Keratinocyte (primary cell): ENCODE measurements around the gene COQ7. TPM values are rescaled to one million over a fixed set of nuclear protein-coding genes. Genes with fewer than 3 reads are reported as not detected.

ENCODE experiments used
- DNase-seq: peaks from one replicate; pipeline ENCODE4 v3.0.0-alpha.2; 2011; ENCODE audit warnings: low read depth, missing footprints, low spot score
- FAIRE-seq: peaks from 2 replicates; lab custom pipeline; 2011; peaks lifted over from hg19 to GRCh38; lab: Jason Lieb, UNC
- H2AFZ ChIP-seq: 2 replicates; pipeline ENCODE4 v1.6.0; 2012; ENCODE audit warnings: low read length, control low read depth, inconsistent platforms; ENCODE audit not compliant: control insufficient read depth
- H3K27ac ChIP-seq: 2 replicates; pipeline ENCODE4 v1.5.1; 2011; ENCODE audit warnings: low read length; ENCODE audit not compliant: control insufficient read depth, insufficient read depth
- H3K27me3 ChIP-seq: 3 replicates; pipeline ENCODE4 v1.6.0; 2011; ENCODE audit warnings: low read length; ENCODE audit not compliant: control insufficient read depth, insufficient read depth; ENCODE audit errors: extremely low read depth
- H3K36me3 ChIP-seq, 2 experiments: 2 replicates in 1 of 2; 3 replicates in 1 of 2; pipeline ENCODE4 v1.5.1; 2011; ENCODE audit warnings: low read length in 2 of 2, mild to moderate bottlenecking in 1 of 2; ENCODE audit not compliant: control insufficient read depth in 2 of 2, insufficient read depth in 2 of 2; ENCODE audit errors: extremely low read depth in 1 of 2
- H3K4me1 ChIP-seq: 3 replicates; pipeline ENCODE4 v1.5.1; 2011; ENCODE audit warnings: low read length; ENCODE audit not compliant: control insufficient read depth, insufficient read depth; ENCODE audit errors: extremely low read depth
- H3K4me2 ChIP-seq: 3 replicates; pipeline ENCODE4 v1.6.0; 2011; ENCODE audit warnings: low read depth, low read length; ENCODE audit not compliant: control insufficient read depth, insufficient read depth; ENCODE audit errors: extremely low read depth
- H3K4me3 ChIP-seq, 3 experiments: fragments of 200-600 bp in 1 of 3; sonication (generic) in 1 of 3; 2 replicates in 2 of 3; 3 replicates in 1 of 3; pipeline ENCODE4 v1.5.1; 2011 to 2016; ENCODE audit warnings: low read length in 3 of 3, mild to moderate bottlenecking in 3 of 3, control low read depth in 2 of 3, inconsistent platforms in 1 of 3, low read depth in 1 of 3, mixed read lengths in 1 of 3, mixed run types in 1 of 3, moderate library complexity in 1 of 3; ENCODE audit not compliant: control insufficient read depth in 2 of 3, insufficient read depth in 2 of 3; ENCODE audit errors: extremely low read depth in 1 of 3
- H3K79me2 ChIP-seq: 2 replicates; pipeline ENCODE4 v1.6.0; 2012; ENCODE audit warnings: low read length; ENCODE audit not compliant: control insufficient read depth, insufficient read depth
- H3K9ac ChIP-seq: 3 replicates; pipeline ENCODE4 v1.6.0; 2011; ENCODE audit warnings: low read length; ENCODE audit not compliant: control insufficient read depth, insufficient read depth; ENCODE audit errors: extremely low read depth
- H3K9me1 ChIP-seq: 3 replicates; pipeline ENCODE4 v1.6.0; 2011; ENCODE audit warnings: low read length; ENCODE audit not compliant: control insufficient read depth, insufficient read depth; ENCODE audit errors: extremely low read depth
- H3K9me3 ChIP-seq: 2 replicates; pipeline ENCODE4 v1.5.1; 2012; ENCODE audit warnings: low read depth, low read length; ENCODE audit not compliant: control insufficient read depth
- H4K20me1 ChIP-seq: 3 replicates; pipeline ENCODE4 v1.6.0; 2011; ENCODE audit warnings: low read length; ENCODE audit not compliant: control insufficient read depth, insufficient read depth; ENCODE audit errors: extremely low read depth
- EZH2 ChIP-seq: IDR thresholded peaks from one replicate; pipeline ENCODE4 v1.6.1; 2012; ENCODE audit warnings: inconsistent platforms, mild to moderate bottlenecking, low read length, moderate library complexity
- dilution Hi-C: fragments of 300-500 bp; cut with MboI; formaldehyde crosslinking; loops from one replicate; pipeline ENCODE4 v1.7.0; 2020; ENCODE audit warnings: low sequenced_read_pairs; ENCODE audit not compliant: extremely low pct_ligation_motif_present
- polyA plus RNA-seq, 5 experiments: library from polyadenylated mRNA; depleted of rRNA in 3 of 5; stranded (reverse) in 3 of 5; stranded (forward) in 1 of 5; unstranded in 1 of 5; fragments of >200 nt; gene quantifications; 1 replicate in 1 of 5; 2 replicates in 3 of 5; 3 replicates in 1 of 5; pipeline versions ENCODE4 v1.2.1 to v1.2.3, GENCODE V29; 2011 to 2012; ENCODE audit warnings: missing spikeins in 2 of 5, low read depth in 1 of 5, low replicate concordance in 1 of 5
- TF ChIP-seq, protein P1 (sequence below), 3 experiments: IDR thresholded peaks in 1 of 3; conservative IDR thresholded peaks in 1 of 3; optimal IDR thresholded peaks in 1 of 3; 2 replicates in 2 of 3; 3 replicates in 1 of 3; pipeline versions ENCODE3 to v1.5.1; 2011; ENCODE audit warnings: low read length in 3 of 3, mild to moderate bottlenecking in 3 of 3, moderate library complexity in 2 of 3, control low read depth in 1 of 3, inconsistent platforms in 1 of 3; ENCODE audit not compliant: insufficient read depth in 2 of 3; ENCODE audit errors: extremely low read depth in 1 of 3

COQ7 gene
- polyA plus RNA-seq, 1 donor (not counting 4 experiments of a cell fraction or from before 2014, with no cell fraction given) = 11.0 TPM

DNA sequence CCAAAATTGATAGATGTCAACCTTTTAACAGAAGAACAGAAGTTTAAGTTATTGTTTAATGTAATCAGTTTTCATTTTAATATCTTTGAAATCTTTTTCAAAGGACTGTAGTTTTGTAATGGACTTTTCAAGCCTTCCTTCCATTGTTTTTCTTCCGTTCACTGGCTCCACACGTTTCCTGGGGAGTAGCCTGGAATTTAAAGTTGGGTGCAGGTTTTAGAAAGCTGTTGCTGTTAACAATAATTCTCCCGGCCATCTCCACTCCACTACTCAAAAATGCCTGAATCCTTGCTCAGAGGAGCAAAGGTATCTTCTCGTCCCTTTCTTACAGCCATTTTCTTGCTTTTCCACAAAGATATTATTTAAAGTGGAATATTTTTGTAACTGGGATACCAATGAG lies 4.7 kb upstream of the COQ7 start:
- dilution Hi-C loops = no loop called here
- H3K79me2 ChIP-seq = no peaks in the 10 kb centered on the region
- no peaks in the 10 kb centered on the region for H3K9me1 ChIP-seq
- H4K20me1 ChIP-seq = no peaks in the 10 kb centered on the region
- H3K9me3 ChIP-seq = no peaks in the 10 kb centered on the region
- FAIRE-seq = no peak
- TF ChIP-seq, protein P1, sequence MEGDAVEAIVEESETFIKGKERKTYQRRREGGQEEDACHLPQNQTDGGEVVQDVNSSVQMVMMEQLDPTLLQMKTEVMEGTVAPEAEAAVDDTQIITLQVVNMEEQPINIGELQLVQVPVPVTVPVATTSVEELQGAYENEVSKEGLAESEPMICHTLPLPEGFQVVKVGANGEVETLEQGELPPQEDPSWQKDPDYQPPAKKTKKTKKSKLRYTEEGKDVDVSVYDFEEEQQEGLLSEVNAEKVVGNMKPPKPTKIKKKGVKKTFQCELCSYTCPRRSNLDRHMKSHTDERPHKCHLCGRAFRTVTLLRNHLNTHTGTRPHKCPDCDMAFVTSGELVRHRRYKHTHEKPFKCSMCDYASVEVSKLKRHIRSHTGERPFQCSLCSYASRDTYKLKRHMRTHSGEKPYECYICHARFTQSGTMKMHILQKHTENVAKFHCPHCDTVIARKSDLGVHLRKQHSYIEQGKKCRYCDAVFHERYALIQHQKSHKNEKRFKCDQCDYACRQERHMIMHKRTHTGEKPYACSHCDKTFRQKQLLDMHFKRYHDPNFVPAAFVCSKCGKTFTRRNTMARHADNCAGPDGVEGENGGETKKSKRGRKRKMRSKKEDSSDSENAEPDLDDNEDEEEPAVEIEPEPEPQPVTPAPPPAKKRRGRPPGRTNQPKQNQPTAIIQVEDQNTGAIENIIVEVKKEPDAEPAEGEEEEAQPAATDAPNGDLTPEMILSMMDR (optimal IDR thresholded peaks at IDR 0.05 in 1 of 3, IDR thresholded peaks at IDR 0.05 in 1 of 3, conservative IDR thresholded peaks at IDR 0.05 in 1 of 3; ENCODE audit: extremely low read depth in 1 of 3, insufficient read depth in 2 of 3, low read length in 3 of 3) = no peak
- no peak for TF ChIP-seq EZH2
- H3K36me3 ChIP-seq = peaks cover 4% of the 10 kb centered on the region in 2 experiments
- no peak overlapping the region for H3K9ac ChIP-seq
- no peaks in the 10 kb centered on the region for H3K27me3 ChIP-seq
- no peaks in the 10 kb centered on the region for H3K4me1 ChIP-seq
- DNase-seq = no peak
- no peak overlapping the region for H3K4me3 ChIP-seq
- H3K4me2 ChIP-seq = no peak overlapping the region
- no peak overlapping the region for H3K27ac ChIP-seq
- no peak overlapping the region for H2AFZ ChIP-seq

DNA sequence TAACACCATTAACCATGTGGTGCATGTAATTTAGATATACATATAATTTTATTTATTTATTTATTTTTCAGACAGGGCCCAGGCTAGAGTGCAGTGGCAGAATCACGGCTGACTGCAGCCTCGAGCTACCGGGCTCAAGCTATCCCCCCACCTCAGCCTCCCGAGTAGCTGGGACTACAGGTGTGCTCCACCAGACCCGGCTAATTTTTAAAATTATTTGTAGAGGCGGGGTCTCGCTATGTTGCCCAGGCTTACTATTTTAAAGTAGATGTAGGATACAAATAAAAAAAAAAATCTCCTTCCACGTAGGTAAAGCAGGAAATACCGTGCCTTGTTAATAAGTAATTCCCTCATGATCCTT lies 446 bp upstream of the COQ7 start:
- dilution Hi-C loops = no loop called here
- TF ChIP-seq, protein P1 (optimal IDR thresholded peaks at IDR 0.05 in 1 of 3, IDR thresholded peaks at IDR 0.05 in 1 of 3, conservative IDR thresholded peaks at IDR 0.05 in 1 of 3; ENCODE audit: extremely low read depth in 1 of 3, insufficient read depth in 2 of 3, low read length in 3 of 3) = no peak
- no peak for TF ChIP-seq EZH2
- H3K36me3 ChIP-seq = peaks cover 0 to 2% of the 10 kb centered on the region in 2 experiments
- no peaks in the 10 kb centered on the region for H3K27me3 ChIP-seq
- peaks cover 2% of the 10 kb centered on the region for H3K79me2 ChIP-seq
- H3K4me2 ChIP-seq = peak overlapping the region; percentile 43
- DNase-seq (no peak), FAIRE-seq (no peak)
- H4K20me1 ChIP-seq = no peaks in the 10 kb centered on the region
- H3K4me3 ChIP-seq = peak overlapping the region in 1 of 3 experiments; percentile 100
- peak overlapping the region; percentile 92 for H3K27ac ChIP-seq
- H3K9me1 ChIP-seq = no peaks in the 10 kb centered on the region
- H3K4me1 ChIP-seq = peaks cover 6% of the 10 kb centered on the region
- peak overlapping the region; percentile 98 for H3K9ac ChIP-seq
- H3K9me3 ChIP-seq = no peaks in the 10 kb centered on the region
- H2AFZ ChIP-seq = peak overlapping the region; percentile 22
